ENCODE results near the gene TGFA.

Gene TGFA

DNA sequence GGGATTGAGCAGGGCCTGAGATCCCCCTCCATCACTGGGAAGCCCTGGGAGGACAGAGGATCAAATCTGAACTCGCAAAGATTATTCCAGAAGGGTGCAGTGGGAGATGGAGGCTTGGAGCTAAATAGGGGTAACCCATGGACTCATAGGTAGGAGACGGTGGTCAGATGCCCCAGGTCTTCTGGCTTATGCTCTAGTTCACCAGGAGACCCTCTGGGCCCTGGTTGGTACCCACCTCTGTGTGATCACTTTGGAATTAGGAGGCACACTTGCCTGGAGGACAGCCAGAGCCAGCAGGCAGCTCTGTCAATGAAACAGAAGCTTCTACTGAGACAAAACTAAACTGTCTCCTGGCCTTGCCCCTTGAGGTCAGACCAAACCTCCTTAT lies 110.6 kb downstream of the TGFA start:
- no peak for TF ChIP-seq SIN3A (IDR thresholded peaks at IDR 0.05; ENCODE audit: borderline replicate concordance, insufficient read depth, low read length)
- no peak for TF ChIP-seq FOXP2 (optimal IDR thresholded peaks at IDR 0.05; ENCODE audit: borderline replicate concordance, extremely low read depth, extremely low read length, insufficient read depth)
- TF ChIP-seq, protein P1, sequence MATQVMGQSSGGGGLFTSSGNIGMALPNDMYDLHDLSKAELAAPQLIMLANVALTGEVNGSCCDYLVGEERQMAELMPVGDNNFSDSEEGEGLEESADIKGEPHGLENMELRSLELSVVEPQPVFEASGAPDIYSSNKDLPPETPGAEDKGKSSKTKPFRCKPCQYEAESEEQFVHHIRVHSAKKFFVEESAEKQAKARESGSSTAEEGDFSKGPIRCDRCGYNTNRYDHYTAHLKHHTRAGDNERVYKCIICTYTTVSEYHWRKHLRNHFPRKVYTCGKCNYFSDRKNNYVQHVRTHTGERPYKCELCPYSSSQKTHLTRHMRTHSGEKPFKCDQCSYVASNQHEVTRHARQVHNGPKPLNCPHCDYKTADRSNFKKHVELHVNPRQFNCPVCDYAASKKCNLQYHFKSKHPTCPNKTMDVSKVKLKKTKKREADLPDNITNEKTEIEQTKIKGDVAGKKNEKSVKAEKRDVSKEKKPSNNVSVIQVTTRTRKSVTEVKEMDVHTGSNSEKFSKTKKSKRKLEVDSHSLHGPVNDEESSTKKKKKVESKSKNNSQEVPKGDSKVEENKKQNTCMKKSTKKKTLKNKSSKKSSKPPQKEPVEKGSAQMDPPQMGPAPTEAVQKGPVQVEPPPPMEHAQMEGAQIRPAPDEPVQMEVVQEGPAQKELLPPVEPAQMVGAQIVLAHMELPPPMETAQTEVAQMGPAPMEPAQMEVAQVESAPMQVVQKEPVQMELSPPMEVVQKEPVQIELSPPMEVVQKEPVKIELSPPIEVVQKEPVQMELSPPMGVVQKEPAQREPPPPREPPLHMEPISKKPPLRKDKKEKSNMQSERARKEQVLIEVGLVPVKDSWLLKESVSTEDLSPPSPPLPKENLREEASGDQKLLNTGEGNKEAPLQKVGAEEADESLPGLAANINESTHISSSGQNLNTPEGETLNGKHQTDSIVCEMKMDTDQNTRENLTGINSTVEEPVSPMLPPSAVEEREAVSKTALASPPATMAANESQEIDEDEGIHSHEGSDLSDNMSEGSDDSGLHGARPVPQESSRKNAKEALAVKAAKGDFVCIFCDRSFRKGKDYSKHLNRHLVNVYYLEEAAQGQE (IDR thresholded peaks at IDR 0.05; ENCODE audit: insufficient read depth in 1 of 2, low read depth in 2 of 2, low read length in 2 of 2): no peak
- no peak for TF ChIP-seq POLR2AphosphoS5 (IDR thresholded peaks at IDR 0.05; ENCODE audit: low read depth, low read length)
- no peak for TF ChIP-seq TAF1 (IDR thresholded peaks at IDR 0.05; ENCODE audit: borderline replicate concordance, insufficient read depth, low read length)

DNA sequence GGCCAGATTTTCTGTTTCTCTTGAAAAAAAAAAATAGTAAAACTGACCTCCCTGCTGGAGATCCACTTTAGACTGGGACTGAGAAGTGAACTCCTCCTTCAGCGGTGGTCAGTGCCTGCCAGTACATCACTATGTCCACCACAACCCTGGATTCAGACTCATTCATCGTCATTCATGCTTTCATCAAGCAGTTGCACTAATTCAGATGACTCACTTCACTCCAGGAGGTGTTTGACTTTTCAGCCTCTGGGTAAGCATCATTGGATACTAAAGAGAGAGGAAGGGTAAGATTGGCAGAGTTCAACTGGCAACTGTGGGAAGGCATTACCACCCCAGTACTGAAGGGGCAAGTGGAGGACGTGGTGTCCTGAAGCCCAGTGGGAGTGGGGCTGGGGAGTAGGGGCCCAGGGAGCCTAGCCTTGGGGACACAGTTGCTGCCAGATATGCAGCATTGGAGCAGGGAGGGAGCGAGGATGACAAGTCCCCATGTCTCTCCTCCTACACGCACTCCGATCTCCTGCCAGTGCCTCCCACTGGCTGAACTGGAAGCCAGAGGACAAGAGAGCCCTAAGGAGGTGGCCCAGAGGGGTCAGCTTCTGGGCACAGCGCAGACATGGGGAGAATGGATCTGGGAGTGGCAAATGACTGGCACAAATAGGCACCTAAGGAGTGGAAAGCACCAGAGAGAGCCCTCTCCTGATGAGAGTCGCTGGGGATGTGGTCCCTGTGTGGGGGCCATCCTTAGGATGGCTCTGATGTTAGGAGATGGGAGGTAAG lies 111.1 kb downstream of the TGFA start:
- TF ChIP-seq TAF1 (IDR thresholded peaks at IDR 0.05; ENCODE audit: borderline replicate concordance, insufficient read depth, low read length) (no peak), SIN3A (IDR thresholded peaks at IDR 0.05; ENCODE audit: borderline replicate concordance, insufficient read depth, low read length) (no peak), FOXP2 (optimal IDR thresholded peaks at IDR 0.05; ENCODE audit: borderline replicate concordance, extremely low read depth, extremely low read length, insufficient read depth) (no peak), POLR2AphosphoS5 (IDR thresholded peaks at IDR 0.05; ENCODE audit: low read depth, low read length) (no peak)
- TF ChIP-seq, protein P1 (IDR thresholded peaks at IDR 0.05; ENCODE audit: insufficient read depth in 1 of 2, low read depth in 2 of 2, low read length in 2 of 2): no peak

DNA sequence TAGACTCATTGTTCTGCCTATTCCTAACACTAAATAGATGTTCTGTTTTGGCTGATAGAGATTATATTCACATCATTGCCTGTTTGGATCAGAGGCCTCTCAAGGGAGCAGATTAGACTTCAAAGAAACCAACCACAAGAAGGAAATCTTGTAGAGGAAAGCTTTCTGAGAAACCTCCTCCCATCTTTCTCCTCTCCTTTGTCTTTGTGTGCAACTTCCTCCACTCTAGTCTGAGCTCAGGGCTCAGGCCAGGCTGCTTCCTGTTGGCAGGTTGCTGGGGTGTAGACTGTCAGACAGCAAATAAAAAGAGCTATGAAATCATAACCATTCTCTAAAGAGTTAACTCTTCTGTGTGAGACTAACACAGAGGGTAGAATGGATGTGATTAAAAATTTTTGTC lies 113.0 kb downstream of the TGFA start:
- no peak for TF ChIP-seq SIN3A (IDR thresholded peaks at IDR 0.05; ENCODE audit: borderline replicate concordance, insufficient read depth, low read length)
- TF ChIP-seq, protein P1 (IDR thresholded peaks at IDR 0.05; ENCODE audit: insufficient read depth in 1 of 2, low read depth in 2 of 2, low read length in 2 of 2): no peak
- no peak for TF ChIP-seq POLR2AphosphoS5 (IDR thresholded peaks at IDR 0.05; ENCODE audit: low read depth, low read length)
- no peak for TF ChIP-seq FOXP2 (optimal IDR thresholded peaks at IDR 0.05; ENCODE audit: borderline replicate concordance, extremely low read depth, extremely low read length, insufficient read depth)
- TF ChIP-seq TAF1 (IDR thresholded peaks at IDR 0.05; ENCODE audit: borderline replicate concordance, insufficient read depth, low read length): no peak

DNA sequence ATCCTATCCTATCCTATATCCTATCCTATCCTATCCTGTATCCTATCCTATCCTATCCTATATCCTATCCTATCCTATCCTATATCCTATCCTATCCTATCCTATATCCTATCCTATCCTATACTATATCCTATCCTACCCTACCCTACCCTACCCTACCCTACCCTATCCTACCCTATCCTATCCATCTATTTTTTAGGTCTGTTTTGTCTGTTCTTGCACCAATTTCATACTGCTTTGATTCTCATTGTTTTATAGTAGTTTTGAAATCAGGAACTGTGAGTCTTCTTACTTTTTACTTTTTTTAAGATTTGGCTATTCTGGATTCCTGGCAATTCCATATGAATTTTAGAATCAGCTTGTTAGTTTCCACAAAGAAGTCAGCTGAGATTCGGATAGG lies 118.5 kb downstream of the TGFA start:
- TF ChIP-seq SIN3A (IDR thresholded peaks at IDR 0.05; ENCODE audit: borderline replicate concordance, insufficient read depth, low read length) (no peak), FOXP2 (optimal IDR thresholded peaks at IDR 0.05; ENCODE audit: borderline replicate concordance, extremely low read depth, extremely low read length, insufficient read depth) (no peak), TAF1 (IDR thresholded peaks at IDR 0.05; ENCODE audit: borderline replicate concordance, insufficient read depth, low read length) (no peak), POLR2AphosphoS5 (IDR thresholded peaks at IDR 0.05; ENCODE audit: low read depth, low read length) (no peak)
- TF ChIP-seq, protein P1 (IDR thresholded peaks at IDR 0.05; ENCODE audit: insufficient read depth in 1 of 2, low read depth in 2 of 2, low read length in 2 of 2): no peak

All from PFSK-1 (cell line).